ENCODE results near the gene PELO.

Gene PELO

GRCh38 chr5:52751137-52751536 lies 36.6 kb upstream of the PELO start:
- Histone ChIP-seq H3K9me3 (ENCODE audit: control insufficient read depth in 1 of 2, low read length in 2 of 2) (no peaks in the 10 kb centered on the region), H3K36me3 (ENCODE audit: control insufficient read depth in 1 of 2, insufficient read depth in 2 of 2, low read length in 2 of 2) (no peaks in the 10 kb centered on the region), H3K4me1 (ENCODE audit: control insufficient read depth in 1 of 2, insufficient read depth in 2 of 2, low read length in 2 of 2) (no peaks in the 10 kb centered on the region), H3K27me3 (ENCODE audit: control insufficient read depth in 1 of 2, insufficient read depth in 2 of 2, low read length in 2 of 2) (no peaks in the 10 kb centered on the region), H3K4me3 (ENCODE audit: low read depth in 1 of 2, low read length in 2 of 2) (no peak overlapping the region), H3K27ac (ENCODE audit: low read depth, low read length) (no peak overlapping the region), H3K9ac (ENCODE audit: low read depth in 1 of 2, low read length in 2 of 2) (no peak overlapping the region)

- Histone ChIP-seq H3K4me1 (ENCODE audit: control insufficient read depth in 1 of 2, insufficient read depth in 2 of 2, low read length in 2 of 2) (no peaks in the 10 kb centered on the region), H3K27ac (ENCODE audit: low read depth, low read length) (no peak overlapping the region), H3K9me3 (ENCODE audit: control insufficient read depth in 1 of 2, low read length in 2 of 2) (no peaks in the 10 kb centered on the region), H3K4me3 (ENCODE audit: low read depth in 1 of 2, low read length in 2 of 2) (no peak overlapping the region), H3K27me3 (ENCODE audit: control insufficient read depth in 1 of 2, insufficient read depth in 2 of 2, low read length in 2 of 2) (no peaks in the 10 kb centered on the region), H3K9ac (ENCODE audit: low read depth in 1 of 2, low read length in 2 of 2) (no peak overlapping the region), H3K36me3 (ENCODE audit: control insufficient read depth in 1 of 2, insufficient read depth in 2 of 2, low read length in 2 of 2) (no peaks in the 10 kb centered on the region)
Measured at GRCh38 chr5:52754051-52754450, 33.7 kb upstream of the PELO start.

- Histone ChIP-seq H3K27me3 (ENCODE audit: control insufficient read depth in 1 of 2, insufficient read depth in 2 of 2, low read length in 2 of 2) (no peaks in the 10 kb centered on the region), H3K9ac (ENCODE audit: low read depth in 1 of 2, low read length in 2 of 2) (no peak overlapping the region), H3K4me1 (ENCODE audit: control insufficient read depth in 1 of 2, insufficient read depth in 2 of 2, low read length in 2 of 2) (no peaks in the 10 kb centered on the region), H3K9me3 (ENCODE audit: control insufficient read depth in 1 of 2, low read length in 2 of 2) (no peaks in the 10 kb centered on the region), H3K36me3 (ENCODE audit: control insufficient read depth in 1 of 2, insufficient read depth in 2 of 2, low read length in 2 of 2) (no peaks in the 10 kb centered on the region), H3K4me3 (ENCODE audit: low read depth in 1 of 2, low read length in 2 of 2) (no peak overlapping the region), H3K27ac (ENCODE audit: low read depth, low read length) (no peak overlapping the region)
Measured at GRCh38 chr5:52757527-52757926, 30.2 kb upstream of the PELO start.

DNA sequence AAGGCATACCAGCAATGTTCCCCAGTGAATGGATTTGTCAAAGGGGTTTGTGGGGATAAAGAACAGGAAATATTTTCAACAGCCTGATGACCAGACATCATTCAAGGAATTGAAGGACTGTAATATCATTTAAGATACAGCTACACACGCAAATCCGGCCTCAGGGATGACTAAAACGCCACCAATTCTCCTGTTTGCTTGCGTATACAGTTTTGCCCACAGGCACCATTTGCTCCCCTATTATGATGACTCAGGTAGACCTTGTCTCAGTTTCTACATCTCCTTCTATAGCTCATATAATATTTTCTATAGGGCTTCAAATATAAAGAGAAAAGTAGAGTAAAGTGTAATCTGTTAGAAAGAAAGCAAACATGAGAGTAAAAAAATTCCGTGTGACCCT lies 29.7 kb upstream of the PELO start:
- H3K36me3 ChIP-seq (ENCODE audit: control insufficient read depth in 1 of 2, insufficient read depth in 2 of 2, low read length in 2 of 2) = no peaks in the 10 kb centered on the region
- no peaks in the 10 kb centered on the region for H3K4me1 ChIP-seq (ENCODE audit: control insufficient read depth in 1 of 2, insufficient read depth in 2 of 2, low read length in 2 of 2)
- H3K9me3 ChIP-seq (ENCODE audit: control insufficient read depth in 1 of 2, low read length in 2 of 2) = no peaks in the 10 kb centered on the region
- H3K27me3 ChIP-seq (ENCODE audit: control insufficient read depth in 1 of 2, insufficient read depth in 2 of 2, low read length in 2 of 2) = no peaks in the 10 kb centered on the region
- H3K9ac ChIP-seq (ENCODE audit: low read depth in 1 of 2, low read length in 2 of 2) = no peak overlapping the region
- H3K27ac ChIP-seq (ENCODE audit: low read depth, low read length) = no peak overlapping the region
- H3K4me3 ChIP-seq (ENCODE audit: low read depth in 1 of 2, low read length in 2 of 2) = no peak overlapping the region

DNA sequence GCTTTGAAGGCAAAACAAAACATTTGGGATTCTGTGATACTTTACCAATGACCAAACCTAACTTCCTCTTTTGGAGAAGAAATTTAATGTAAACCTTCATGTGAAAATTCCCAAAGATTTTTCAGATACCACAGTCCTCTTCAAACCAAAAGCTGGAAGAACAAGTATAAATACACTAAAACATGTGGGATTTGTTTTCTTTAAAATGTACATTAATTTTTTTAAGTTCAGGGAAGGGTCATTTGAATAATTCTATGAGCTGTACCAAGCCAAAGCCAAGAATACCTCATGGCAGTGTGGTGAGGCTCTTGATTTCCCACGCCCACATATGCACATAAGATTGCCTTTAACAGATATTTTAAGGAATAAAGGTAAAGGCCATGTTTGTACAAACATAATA lies 28.4 kb upstream of the PELO start:
- no peaks in the 10 kb centered on the region for H3K36me3 ChIP-seq (ENCODE audit: control insufficient read depth in 1 of 2, insufficient read depth in 2 of 2, low read length in 2 of 2)
- H3K9ac ChIP-seq (ENCODE audit: low read depth in 1 of 2, low read length in 2 of 2) = no peak overlapping the region
- H3K4me1 ChIP-seq (ENCODE audit: control insufficient read depth in 1 of 2, insufficient read depth in 2 of 2, low read length in 2 of 2) = no peaks in the 10 kb centered on the region
- H3K27me3 ChIP-seq (ENCODE audit: control insufficient read depth in 1 of 2, insufficient read depth in 2 of 2, low read length in 2 of 2) = no peaks in the 10 kb centered on the region
- H3K4me3 ChIP-seq (ENCODE audit: low read depth in 1 of 2, low read length in 2 of 2) = no peak overlapping the region
- no peak overlapping the region for H3K27ac ChIP-seq (ENCODE audit: low read depth, low read length)
- no peaks in the 10 kb centered on the region for H3K9me3 ChIP-seq (ENCODE audit: control insufficient read depth in 1 of 2, low read length in 2 of 2)

DNA sequence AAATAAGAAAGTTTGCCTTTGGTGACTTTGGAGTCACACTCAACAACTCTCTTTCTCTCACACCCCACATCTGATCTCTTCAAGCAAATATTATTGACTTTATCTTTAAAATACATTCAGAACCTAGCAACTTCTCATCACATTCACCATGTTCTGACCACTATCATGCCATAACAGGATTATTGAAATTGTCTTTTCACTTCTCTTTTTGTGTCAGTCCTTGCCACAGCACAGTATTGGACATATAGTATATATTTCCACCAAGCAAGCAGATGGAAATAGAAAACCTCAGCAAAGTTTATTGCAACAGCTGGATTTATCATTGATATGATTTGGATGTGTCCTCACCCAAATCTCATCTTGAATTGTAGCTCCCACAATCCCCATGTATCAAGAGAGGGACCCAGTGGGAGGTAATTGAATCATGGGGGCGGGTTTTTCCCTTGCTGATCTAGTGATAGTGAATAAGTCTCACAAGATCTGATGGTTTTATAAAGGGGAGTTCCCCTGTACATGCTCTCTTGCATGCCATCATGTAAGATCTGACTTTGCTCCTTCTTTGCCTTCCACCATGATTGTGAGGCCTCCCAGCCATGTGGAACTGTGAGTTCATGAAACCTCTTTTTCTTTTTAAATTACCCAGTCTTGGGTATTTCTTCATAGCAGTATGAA lies 26.9 kb upstream of the PELO start:
- Histone ChIP-seq H3K4me1 (ENCODE audit: control insufficient read depth in 1 of 2, insufficient read depth in 2 of 2, low read length in 2 of 2) (no peaks in the 10 kb centered on the region), H3K4me3 (ENCODE audit: low read depth in 1 of 2, low read length in 2 of 2) (no peak overlapping the region), H3K9me3 (ENCODE audit: control insufficient read depth in 1 of 2, low read length in 2 of 2) (no peaks in the 10 kb centered on the region), H3K36me3 (ENCODE audit: control insufficient read depth in 1 of 2, insufficient read depth in 2 of 2, low read length in 2 of 2) (no peaks in the 10 kb centered on the region), H3K9ac (ENCODE audit: low read depth in 1 of 2, low read length in 2 of 2) (no peak overlapping the region), H3K27ac (ENCODE audit: low read depth, low read length) (no peak overlapping the region), H3K27me3 (ENCODE audit: control insufficient read depth in 1 of 2, insufficient read depth in 2 of 2, low read length in 2 of 2) (no peaks in the 10 kb centered on the region)

DNA sequence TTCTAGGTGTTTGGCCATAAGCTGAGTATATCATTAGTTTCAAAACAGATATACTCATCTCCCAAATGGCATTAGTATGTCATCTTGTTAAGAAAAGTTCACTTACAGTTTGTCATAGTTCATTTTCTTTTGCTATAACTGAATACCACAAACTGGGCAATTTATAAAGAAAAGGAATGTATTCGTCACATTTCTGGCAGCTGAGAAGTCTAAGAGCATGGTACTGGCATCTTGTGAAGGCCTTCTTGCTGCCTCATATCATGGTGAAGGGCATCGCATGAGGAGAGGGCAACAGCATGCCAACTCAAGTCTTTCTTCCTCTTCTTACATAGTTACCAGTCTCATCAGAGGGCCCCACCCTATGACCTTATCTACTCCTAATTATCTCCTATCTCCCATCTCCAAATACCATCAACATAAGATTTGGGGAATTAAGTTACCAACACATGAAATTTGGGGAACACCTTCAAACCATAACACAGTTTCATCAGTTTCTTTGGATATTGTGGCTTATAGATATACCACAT lies 20.4 kb upstream of the PELO start:
- Histone ChIP-seq H3K9me3 (ENCODE audit: control insufficient read depth in 1 of 2, low read length in 2 of 2) (no peaks in the 10 kb centered on the region), H3K27ac (ENCODE audit: low read depth, low read length) (no peak overlapping the region), H3K4me1 (ENCODE audit: control insufficient read depth in 1 of 2, insufficient read depth in 2 of 2, low read length in 2 of 2) (peaks cover 0 to 4% of the 10 kb centered on the region in 2 donors), H3K27me3 (ENCODE audit: control insufficient read depth in 1 of 2, insufficient read depth in 2 of 2, low read length in 2 of 2) (no peaks in the 10 kb centered on the region), H3K9ac (ENCODE audit: low read depth in 1 of 2, low read length in 2 of 2) (no peak overlapping the region), H3K36me3 (ENCODE audit: control insufficient read depth in 1 of 2, insufficient read depth in 2 of 2, low read length in 2 of 2) (no peaks in the 10 kb centered on the region), H3K4me3 (ENCODE audit: low read depth in 1 of 2, low read length in 2 of 2) (no peak overlapping the region)

- H3K27ac ChIP-seq (ENCODE audit: low read depth, low read length) = no peak overlapping the region
- no peaks in the 10 kb centered on the region for H3K27me3 ChIP-seq (ENCODE audit: control insufficient read depth in 1 of 2, insufficient read depth in 2 of 2, low read length in 2 of 2)
- H3K4me1 ChIP-seq (ENCODE audit: control insufficient read depth in 1 of 2, insufficient read depth in 2 of 2, low read length in 2 of 2) = peaks cover 0 to 4% of the 10 kb centered on the region in 2 donors
- H3K36me3 ChIP-seq (ENCODE audit: control insufficient read depth in 1 of 2, insufficient read depth in 2 of 2, low read length in 2 of 2) = no peaks in the 10 kb centered on the region
- H3K9ac ChIP-seq (ENCODE audit: low read depth in 1 of 2, low read length in 2 of 2) = no peak overlapping the region
- no peaks in the 10 kb centered on the region for H3K9me3 ChIP-seq (ENCODE audit: control insufficient read depth in 1 of 2, low read length in 2 of 2)
- no peak overlapping the region for H3K4me3 ChIP-seq (ENCODE audit: low read depth in 1 of 2, low read length in 2 of 2)
Measured at GRCh38 chr5:52767766-52768480, 19.8 kb upstream of the PELO start.

DNA sequence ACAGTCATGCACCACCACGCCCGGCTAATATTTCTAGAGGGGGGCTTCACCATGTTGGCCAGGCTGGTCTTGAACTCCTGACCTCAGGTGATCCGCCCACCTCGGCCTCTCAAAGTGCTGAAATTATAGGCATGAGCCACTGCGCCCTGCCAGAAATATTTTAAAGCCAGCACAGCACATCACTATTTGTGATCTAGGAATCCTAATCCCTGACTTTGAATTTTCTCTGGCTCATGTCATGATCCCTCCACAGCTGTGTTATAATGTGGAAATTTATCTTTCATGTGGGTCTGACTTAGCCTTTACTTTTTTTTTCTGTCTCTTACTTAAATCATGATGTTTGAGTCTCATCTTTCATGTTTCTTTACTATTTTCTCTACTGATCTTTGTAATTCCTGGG lies 18.7 kb upstream of the PELO start:
- H3K27me3 ChIP-seq (ENCODE audit: control insufficient read depth in 1 of 2, insufficient read depth in 2 of 2, low read length in 2 of 2) = no peaks in the 10 kb centered on the region
- no peak overlapping the region for H3K4me3 ChIP-seq (ENCODE audit: low read depth in 1 of 2, low read length in 2 of 2)
- H3K27ac ChIP-seq (ENCODE audit: low read depth, low read length) = no peak overlapping the region
- H3K9ac ChIP-seq (ENCODE audit: low read depth in 1 of 2, low read length in 2 of 2) = no peak overlapping the region
- no peaks in the 10 kb centered on the region for H3K36me3 ChIP-seq (ENCODE audit: control insufficient read depth in 1 of 2, insufficient read depth in 2 of 2, low read length in 2 of 2)
- H3K9me3 ChIP-seq (ENCODE audit: control insufficient read depth in 1 of 2, low read length in 2 of 2) = no peaks in the 10 kb centered on the region
- peaks cover 0 to 4% of the 10 kb centered on the region in 2 donors for H3K4me1 ChIP-seq (ENCODE audit: control insufficient read depth in 1 of 2, insufficient read depth in 2 of 2, low read length in 2 of 2)

DNA sequence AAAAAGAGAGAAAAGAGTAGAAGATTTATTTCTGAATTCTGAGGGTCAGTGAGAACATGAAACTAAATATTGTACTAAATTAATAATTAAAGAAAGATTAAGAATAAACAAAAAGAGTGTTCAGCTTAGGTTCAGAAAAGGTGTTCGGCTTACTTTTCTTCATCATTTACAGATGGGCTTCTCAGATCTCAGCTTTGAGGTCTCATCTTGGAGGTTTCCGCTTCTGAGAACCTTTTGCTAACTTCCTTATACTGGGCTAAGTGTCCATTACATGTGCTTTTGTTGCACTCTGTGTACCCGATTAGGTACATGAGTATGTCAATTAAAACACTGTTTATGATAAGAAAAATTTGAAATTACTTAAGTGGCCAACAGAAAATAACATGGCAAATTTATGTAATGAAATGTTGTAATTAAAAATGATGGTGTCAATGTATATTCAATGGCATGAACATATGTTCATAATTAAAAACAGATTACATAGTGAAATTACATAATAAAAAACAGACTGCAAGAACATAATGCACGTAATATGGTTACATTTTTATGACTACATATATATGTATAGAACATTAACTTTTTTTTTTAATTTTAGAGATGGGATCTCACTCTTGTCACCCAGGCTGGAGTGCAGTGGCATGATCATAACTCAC lies 17.3 kb upstream of the PELO start:
- no peaks in the 10 kb centered on the region for H3K36me3 ChIP-seq (ENCODE audit: control insufficient read depth in 1 of 2, insufficient read depth in 2 of 2, low read length in 2 of 2)
- H3K4me1 ChIP-seq (ENCODE audit: control insufficient read depth in 1 of 2, insufficient read depth in 2 of 2, low read length in 2 of 2) = peaks cover 0 to 4% of the 10 kb centered on the region in 2 donors
- H3K9me3 ChIP-seq (ENCODE audit: control insufficient read depth in 1 of 2, low read length in 2 of 2) = no peaks in the 10 kb centered on the region
- no peak overlapping the region for H3K27ac ChIP-seq (ENCODE audit: low read depth, low read length)
- H3K4me3 ChIP-seq (ENCODE audit: low read depth in 1 of 2, low read length in 2 of 2) = no peak overlapping the region
- H3K9ac ChIP-seq (ENCODE audit: low read depth in 1 of 2, low read length in 2 of 2) = no peak overlapping the region
- no peaks in the 10 kb centered on the region for H3K27me3 ChIP-seq (ENCODE audit: control insufficient read depth in 1 of 2, insufficient read depth in 2 of 2, low read length in 2 of 2)

Measured in duodenal mucosa (tissue), 2 donors.